Omental fat pad (tissue), 4 donors: ENCODE measurements around the gene ANKLE1. TPM values are rescaled to one million over a fixed set of nuclear protein-coding genes. Genes with fewer than 3 reads are reported as not detected.
A peak's percentile ranks its signal among the peaks of the same experiment; 100 is the strongest.

ENCODE experiments used
- ATAC-seq: fragments of 150-250 bp; one replicate; pipeline ENCODE4 v1.9.1; 2016; ENCODE audit warnings: mild to moderate bottlenecking, moderate library complexity; ENCODE audit not compliant: low FRiP score
- DNase-seq: peaks from one replicate; pipeline ENCODE4 v3.0.0-alpha.2; 2019; ENCODE audit warnings: low spot score
- CTCF ChIP-seq, 3 donors: fragments of 450-650 bp; IDR thresholded peaks; one replicate each; pipeline ENCODE4 v1.5.1; 2016 to 2017; ENCODE audit warnings: antibody characterized with exemption in 3 of 3, mild to moderate bottlenecking in 3 of 3, moderate library complexity in 2 of 3
- total RNA-seq, 4 donors: library from RNA; depleted of rRNA; stranded (reverse); fragments of >200 nt; gene quantifications; one replicate each; pipeline ENCODE4 v1.1.0, GENCODE V29; 2016

Gene ANKLE1, protein sequence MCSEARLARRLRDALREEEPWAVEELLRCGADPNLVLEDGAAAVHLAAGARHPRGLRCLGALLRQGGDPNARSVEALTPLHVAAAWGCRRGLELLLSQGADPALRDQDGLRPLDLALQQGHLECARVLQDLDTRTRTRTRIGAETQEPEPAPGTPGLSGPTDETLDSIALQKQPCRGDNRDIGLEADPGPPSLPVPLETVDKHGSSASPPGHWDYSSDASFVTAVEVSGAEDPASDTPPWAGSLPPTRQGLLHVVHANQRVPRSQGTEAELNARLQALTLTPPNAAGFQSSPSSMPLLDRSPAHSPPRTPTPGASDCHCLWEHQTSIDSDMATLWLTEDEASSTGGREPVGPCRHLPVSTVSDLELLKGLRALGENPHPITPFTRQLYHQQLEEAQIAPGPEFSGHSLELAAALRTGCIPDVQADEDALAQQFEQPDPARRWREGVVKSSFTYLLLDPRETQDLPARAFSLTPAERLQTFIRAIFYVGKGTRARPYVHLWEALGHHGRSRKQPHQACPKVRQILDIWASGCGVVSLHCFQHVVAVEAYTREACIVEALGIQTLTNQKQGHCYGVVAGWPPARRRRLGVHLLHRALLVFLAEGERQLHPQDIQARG
- under 1 TPM; 0.47 to 0.82 (median 0.52) TPM for total RNA-seq

- peak; percentile 5 for ATAC-seq
- DNase-seq, result no peak
- TF ChIP-seq CTCF (IDR thresholded peaks at IDR 0.05), result no peak
Measured at GRCh38 chr19:17281391-17282304, at the start of gene ANKLE1. TSS of gene ANKLE1 (plus strand) at chr19:17281901. CDS start at chr19:17281921, 20 bp downstream.

GRCh38 chr19:17232258-17232657 lies 49.4 kb upstream of the ANKLE1 start:
- DNase-seq (no peak), ATAC-seq (no peak)
- no peak for TF ChIP-seq CTCF (IDR thresholded peaks at IDR 0.05)

GRCh38 chr19:17234911-17235299 lies 46.8 kb upstream of the ANKLE1 start:
- ATAC-seq (peak; percentile 64), DNase-seq (no peak)
- no peak for TF ChIP-seq CTCF (IDR thresholded peaks at IDR 0.05)

DNA sequence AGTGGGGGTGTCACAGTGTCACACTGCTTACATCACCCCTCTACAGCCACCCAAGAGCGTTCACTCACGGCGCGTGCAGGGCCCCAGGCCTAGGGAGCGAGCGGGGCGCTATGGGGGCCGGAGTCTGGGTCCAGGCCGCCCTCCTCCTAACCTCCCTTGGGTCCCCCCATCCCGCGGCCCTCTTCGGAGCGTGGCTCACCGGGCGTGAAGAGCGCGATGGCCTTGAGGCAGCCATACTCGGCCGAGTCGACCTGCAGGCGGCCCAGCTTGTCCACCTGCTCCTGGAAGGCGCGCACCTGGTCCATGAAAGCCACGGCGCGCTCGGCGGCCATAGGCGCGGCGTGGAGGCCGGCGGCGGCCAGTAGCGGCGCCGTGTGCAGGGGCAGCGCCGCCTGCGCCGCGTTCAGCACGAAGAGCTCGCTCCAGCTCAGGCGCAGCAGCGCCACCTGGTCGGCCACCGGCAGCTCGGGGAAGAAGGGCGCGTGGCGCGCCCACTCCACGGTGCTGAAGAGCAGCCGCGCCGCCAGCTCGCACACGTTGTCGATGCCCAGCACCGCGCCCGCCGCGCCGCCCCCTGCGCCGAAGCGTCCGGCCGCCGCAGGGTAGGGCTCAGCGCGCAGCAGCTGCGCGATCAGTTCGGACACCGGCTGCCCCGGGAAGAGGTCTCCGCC lies 46.3 kb upstream of the ANKLE1 start:
- peak; percentile 84 for ATAC-seq
- no peak for DNase-seq

GRCh38 chr19:17235971-17236777 lies 45.5 kb upstream of the ANKLE1 start:
- ATAC-seq (no peak), DNase-seq (no peak)
- TF ChIP-seq CTCF (IDR thresholded peaks at IDR 0.05), result no peak

More for the DNA sequence above, 46.3 kb upstream of the ANKLE1 start:
- TF ChIP-seq CTCF (IDR thresholded peaks at IDR 0.05), result no peak
